Effector memory CD8-positive, alpha-beta T cell (primary cell): ENCODE results near the gene CHST1.

ENCODE experiments used
- ATAC-seq: fragments of 150-1000 bp; cut with Tn5 transposase; replicated peaks from 2 replicates; pipeline ENCODE4 v1.10.0; 2021; ENCODE audit warnings: mild to moderate bottlenecking, moderate library complexity
- DNase-seq, 3 experiments: peaks; one replicate each; pipeline ENCODE4 v3.0.0; 2021
- H3K27ac Mint-ChIP-seq, 2 donors: one replicate each; pipeline ENCODE4 v1.8.0; 2022; ENCODE audit warnings: mild to moderate bottlenecking in 2 of 2, mixed read lengths in 2 of 2, moderate library complexity in 2 of 2
- H3K27me3 Mint-ChIP-seq, 2 donors: one replicate each; pipeline ENCODE4 v1.8.0; 2022; ENCODE audit warnings: mixed read lengths in 2 of 2
- H3K36me3 Mint-ChIP-seq: one replicate; pipeline ENCODE4 v1.8.0; 2022; ENCODE audit warnings: mild to moderate bottlenecking, moderate library complexity, mixed read lengths; ENCODE audit not compliant: insufficient read depth
- H3K4me1 Mint-ChIP-seq, 2 donors: one replicate each; pipeline ENCODE4 v1.8.0; 2022; ENCODE audit warnings: low read depth in 2 of 2, mixed read lengths in 2 of 2
- H3K4me3 Mint-ChIP-seq, 2 donors: one replicate each; pipeline ENCODE4 v1.8.0; 2022; ENCODE audit warnings: mild to moderate bottlenecking in 2 of 2, mixed read lengths in 2 of 2, moderate library complexity in 2 of 2
- H3K9me3 Mint-ChIP-seq, 2 donors: one replicate each; pipeline ENCODE4 v1.8.0; 2022; ENCODE audit warnings: mixed read lengths in 2 of 2

Gene CHST1

DNA sequence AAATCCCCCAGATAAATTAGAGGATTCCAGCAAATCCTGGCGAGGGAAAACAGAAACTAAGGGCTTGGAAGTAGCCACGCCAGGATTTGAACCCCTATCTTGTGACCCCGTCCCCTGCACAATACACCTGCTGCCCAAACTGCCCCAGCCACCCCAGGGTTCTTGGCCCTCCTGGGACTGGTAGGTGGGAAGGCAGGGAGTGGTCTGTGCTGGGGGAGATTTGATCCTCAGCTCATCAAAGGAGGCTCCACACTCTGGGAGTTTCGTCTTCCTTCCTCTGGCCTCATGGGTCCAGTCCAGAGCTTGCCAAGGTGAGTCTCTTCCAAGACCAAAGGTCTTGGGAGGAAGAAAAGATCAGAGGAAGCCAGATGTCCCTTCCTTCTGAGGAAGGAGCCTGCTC is 4.5 kb upstream of the CHST1 start:
- no peak overlapping the region for H3K27ac Mint-ChIP-seq
- peaks cover 3 to 6% of the 10 kb centered on the region in 2 donors for H3K4me1 Mint-ChIP-seq
- peaks cover 43 to 62% of the 10 kb centered on the region in 2 donors for H3K27me3 Mint-ChIP-seq
- H3K36me3 Mint-ChIP-seq = no peaks in the 10 kb centered on the region
- H3K4me3 Mint-ChIP-seq = no peak overlapping the region
- ATAC-seq (no peak), DNase-seq (no peak)
- H3K9me3 Mint-ChIP-seq = no peaks in the 10 kb centered on the region

DNA sequence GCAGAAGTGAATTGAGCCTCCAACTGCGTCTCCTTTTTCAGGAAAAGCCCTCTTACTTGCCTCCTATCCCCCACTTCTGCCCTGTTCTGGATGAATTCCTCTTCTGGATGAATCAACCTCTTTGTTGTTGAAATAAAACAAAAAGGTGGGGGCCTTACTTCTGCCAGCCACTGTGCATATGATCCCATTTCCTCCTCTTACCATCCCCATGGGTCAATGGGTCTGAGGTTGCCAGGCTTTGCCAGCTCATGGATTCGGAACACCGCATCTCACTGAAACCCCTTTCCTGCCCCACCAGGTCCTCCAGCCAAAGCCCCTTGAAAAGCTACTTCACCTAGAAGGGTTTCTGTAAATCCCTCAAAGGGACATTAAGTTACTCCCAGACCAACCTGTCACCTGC is 3.7 kb upstream of the CHST1 start:
- Mint-ChIP-seq H3K36me3 (no peaks in the 10 kb centered on the region), H3K9me3 (no peaks in the 10 kb centered on the region), H3K27ac (no peak overlapping the region), H3K4me1 (peaks cover 3 to 6% of the 10 kb centered on the region in 2 donors), H3K27me3 (peaks cover 43 to 62% of the 10 kb centered on the region in 2 donors), H3K4me3 (no peak overlapping the region)
- ATAC-seq (no peak), DNase-seq (no peak)

GRCh38 chr11:45667929-45668680 is 2.7 kb upstream of the CHST1 start:
- peaks cover 48 to 72% of the 10 kb centered on the region in 2 donors for H3K27me3 Mint-ChIP-seq
- H3K4me3 Mint-ChIP-seq = no peak overlapping the region
- H3K4me1 Mint-ChIP-seq = peaks cover 3 to 6% of the 10 kb centered on the region in 2 donors
- DNase-seq (no peak), ATAC-seq (no peak)
- no peak overlapping the region for H3K27ac Mint-ChIP-seq
- H3K9me3 Mint-ChIP-seq = no peaks in the 10 kb centered on the region
- H3K36me3 Mint-ChIP-seq = no peaks in the 10 kb centered on the region

GRCh38 chr11:45666648-45667642 is 1.5 kb upstream of the CHST1 start:
- Mint-ChIP-seq H3K36me3 (no peaks in the 10 kb centered on the region), H3K27me3 (peaks cover 57 to 84% of the 10 kb centered on the region in 2 donors), H3K4me3 (peak overlapping the region; percentile 80 to 81), H3K4me1 (peaks cover 4 to 6% of the 10 kb centered on the region in 2 donors), H3K9me3 (no peaks in the 10 kb centered on the region), H3K27ac (no peak overlapping the region)
- ATAC-seq (no peak), DNase-seq (no peak)

DNA sequence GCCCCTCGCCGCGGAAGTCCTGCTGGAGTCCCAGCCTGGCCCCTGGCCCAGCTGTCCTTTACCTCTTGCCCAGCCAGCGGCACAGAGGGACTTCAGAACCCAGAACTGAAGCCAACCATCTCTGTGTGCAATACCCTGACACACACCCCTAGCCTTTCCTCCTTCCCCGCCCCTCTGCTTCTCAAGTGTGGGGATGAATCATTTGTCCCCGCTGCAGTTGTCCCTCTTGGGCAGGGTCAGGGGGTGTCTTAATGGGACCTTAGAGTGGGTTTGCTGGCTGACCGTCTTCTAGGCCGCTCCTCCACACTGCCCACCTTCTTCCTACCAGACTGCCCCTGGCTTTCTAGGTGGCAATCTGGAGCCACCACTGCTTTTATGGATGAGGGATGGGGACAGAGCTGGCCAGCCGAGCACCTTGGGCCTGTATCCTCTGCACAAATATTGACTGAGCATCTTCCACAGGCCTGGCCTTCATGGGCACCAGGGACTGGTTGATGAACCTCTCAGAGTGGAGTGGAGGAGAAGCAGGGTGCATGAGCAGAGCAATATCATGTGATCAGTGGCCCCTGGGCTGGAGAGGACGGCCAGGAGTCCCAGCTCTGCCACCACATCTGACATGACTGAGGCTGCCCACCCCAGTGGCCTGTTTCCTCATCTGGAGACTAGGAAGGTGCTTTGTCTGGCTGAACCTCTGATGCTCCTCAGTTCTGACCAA is 668 bp upstream of the CHST1 start:
- Mint-ChIP-seq H3K27ac (no peak overlapping the region), H3K27me3 (peaks cover 66 to 85% of the 10 kb centered on the region in 2 donors), H3K4me1 (peaks cover 4 to 6% of the 10 kb centered on the region in 2 donors), H3K4me3 (peak overlapping the region; percentile 80 to 81), H3K9me3 (no peaks in the 10 kb centered on the region), H3K36me3 (no peaks in the 10 kb centered on the region)
- no peak for DNase-seq
- ATAC-seq = no peak

GRCh38 chr11:45664376-45665205 is 831 bp downstream of the CHST1 start:
- H3K4me3 Mint-ChIP-seq = peak overlapping the region; percentile 29 to 44
- H3K9me3 Mint-ChIP-seq = no peaks in the 10 kb centered on the region
- H3K27ac Mint-ChIP-seq = no peak overlapping the region
- H3K4me1 Mint-ChIP-seq = peaks cover 4 to 6% of the 10 kb centered on the region in 2 donors
- H3K27me3 Mint-ChIP-seq = peaks cover 75 to 85% of the 10 kb centered on the region in 2 donors
- peak; percentile 22 for ATAC-seq
- H3K36me3 Mint-ChIP-seq = peaks cover 3% of the 10 kb centered on the region
- no peak for DNase-seq

- peaks cover 3% of the 10 kb centered on the region for H3K36me3 Mint-ChIP-seq
- peaks cover 68 to 85% of the 10 kb centered on the region in 2 donors for H3K27me3 Mint-ChIP-seq
- ATAC-seq (no peak), DNase-seq (no peak)
- H3K27ac Mint-ChIP-seq = no peak overlapping the region
- peaks cover 4 to 6% of the 10 kb centered on the region in 2 donors for H3K4me1 Mint-ChIP-seq
- peak overlapping the region; percentile 43 to 44 for H3K4me3 Mint-ChIP-seq
- no peaks in the 10 kb centered on the region for H3K9me3 Mint-ChIP-seq
These were observed 1.7 kb downstream of the CHST1 start for GRCh38 chr11:45663486-45664375.

- H3K9me3 Mint-ChIP-seq = no peaks in the 10 kb centered on the region
- peaks cover 4 to 6% of the 10 kb centered on the region in 2 donors for H3K4me1 Mint-ChIP-seq
- no peak overlapping the region for H3K27ac Mint-ChIP-seq
- ATAC-seq = no peak
- peaks cover 59 to 85% of the 10 kb centered on the region in 2 donors for H3K27me3 Mint-ChIP-seq
- H3K36me3 Mint-ChIP-seq = peaks cover 3% of the 10 kb centered on the region
- no peak for DNase-seq
- peak overlapping the region; percentile 9 to 43 for H3K4me3 Mint-ChIP-seq
These were observed 2.5 kb downstream of the CHST1 start for GRCh38 chr11:45662665-45663485.

DNA sequence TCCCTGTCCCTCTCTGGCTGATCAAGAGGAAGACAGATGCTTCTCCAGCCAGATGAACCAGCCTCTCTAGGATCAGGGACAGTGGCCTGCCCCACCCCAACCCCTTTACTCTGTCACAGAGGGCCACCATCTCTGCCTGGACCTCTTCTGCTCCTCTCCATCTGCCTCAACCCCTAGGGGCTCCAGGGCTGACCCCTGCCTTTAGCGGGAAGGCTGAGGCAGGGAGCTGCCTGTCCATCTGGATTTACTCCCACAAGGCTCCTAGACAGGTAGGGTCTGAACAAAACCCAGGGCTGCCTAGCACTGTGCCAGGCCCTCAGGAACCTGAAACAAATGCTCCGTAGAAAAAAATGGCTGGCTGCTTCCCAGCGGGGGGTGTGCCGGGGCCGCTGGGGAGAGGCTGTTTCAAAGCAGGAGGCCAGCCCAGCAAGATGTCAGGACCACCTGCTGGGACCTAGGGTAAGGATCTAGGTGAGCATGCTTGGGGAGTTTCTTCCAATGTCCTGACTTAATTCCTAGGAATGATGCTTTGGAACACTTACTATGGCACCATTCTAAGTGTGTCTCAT is 3.2 kb downstream of the CHST1 start:
- no peak overlapping the region for H3K27ac Mint-ChIP-seq
- no peak overlapping the region for H3K4me3 Mint-ChIP-seq
- H3K9me3 Mint-ChIP-seq = no peaks in the 10 kb centered on the region
- H3K27me3 Mint-ChIP-seq = peaks cover 52 to 85% of the 10 kb centered on the region in 2 donors
- peaks cover 3% of the 10 kb centered on the region for H3K36me3 Mint-ChIP-seq
- peaks cover 4 to 6% of the 10 kb centered on the region in 2 donors for H3K4me1 Mint-ChIP-seq
- ATAC-seq = no peak
- no peak for DNase-seq

- DNase-seq (no peak), ATAC-seq (no peak)
- no peak overlapping the region for H3K4me3 Mint-ChIP-seq
- no peaks in the 10 kb centered on the region for H3K9me3 Mint-ChIP-seq
- H3K27ac Mint-ChIP-seq = no peak overlapping the region
- H3K36me3 Mint-ChIP-seq = peaks cover 3% of the 10 kb centered on the region
- H3K27me3 Mint-ChIP-seq = peaks cover 46 to 85% of the 10 kb centered on the region in 2 donors
- peaks cover 4 to 6% of the 10 kb centered on the region in 2 donors for H3K4me1 Mint-ChIP-seq
These were observed 3.9 kb downstream of the CHST1 start for GRCh38 chr11:45661439-45662055.
